Measurements from ENCODE around the gene RPUSD2.

RPUSD2 gene

DNA sequence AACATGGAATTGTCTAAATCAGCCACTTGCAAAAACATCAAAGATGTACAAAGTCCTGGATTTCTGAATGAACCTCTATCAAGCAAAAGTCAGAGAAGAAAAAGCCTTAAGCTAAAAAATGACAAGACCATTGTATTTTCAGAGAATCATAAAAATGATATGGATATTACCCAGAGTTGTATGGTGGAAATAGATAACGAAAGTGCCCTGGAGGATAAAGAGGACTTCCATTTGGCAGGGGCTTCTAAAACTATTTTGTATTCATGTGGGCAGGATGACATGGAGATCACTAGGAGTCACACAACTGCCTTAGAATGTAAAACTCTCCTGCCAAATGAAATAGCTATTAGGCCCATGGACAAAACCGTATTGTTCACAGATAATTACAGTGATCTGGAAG, 54.3 kb downstream of the RPUSD2 start:
- ATAC-seq (no peak), DNase-seq (no peak)
